ENCODE measurements around the gene GRM2.

GRM2 gene

DNA sequence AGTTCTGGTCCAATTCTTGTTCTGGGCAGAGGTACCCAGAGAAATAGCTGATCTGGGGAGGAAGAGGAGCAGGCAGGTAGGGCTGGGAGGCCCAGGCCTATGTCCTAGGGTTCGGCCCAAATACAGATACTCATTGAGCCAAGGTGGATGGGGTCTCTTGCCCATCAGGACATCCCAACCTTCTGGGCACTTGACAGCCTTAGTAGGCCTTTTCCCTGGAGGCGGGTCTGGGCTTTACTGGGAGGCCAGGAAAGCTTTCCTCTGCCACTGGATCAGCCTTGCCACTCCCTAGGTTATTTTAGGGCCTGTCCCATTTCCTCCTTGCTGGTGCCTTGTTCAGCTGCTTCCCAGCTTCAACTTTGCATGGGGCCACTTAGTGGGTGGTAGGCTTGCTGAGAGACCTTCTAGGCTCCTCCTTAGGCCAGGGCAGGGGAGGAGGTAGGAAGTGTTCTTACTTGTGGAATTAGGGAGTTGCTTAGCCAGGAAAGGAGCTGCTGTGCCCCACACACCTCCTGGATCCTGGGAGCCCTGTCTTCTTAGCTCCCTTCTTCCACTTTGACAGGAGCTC lies 26.1 kb upstream of the GRM2 start:
- DNase-seq: no peak

DNA sequence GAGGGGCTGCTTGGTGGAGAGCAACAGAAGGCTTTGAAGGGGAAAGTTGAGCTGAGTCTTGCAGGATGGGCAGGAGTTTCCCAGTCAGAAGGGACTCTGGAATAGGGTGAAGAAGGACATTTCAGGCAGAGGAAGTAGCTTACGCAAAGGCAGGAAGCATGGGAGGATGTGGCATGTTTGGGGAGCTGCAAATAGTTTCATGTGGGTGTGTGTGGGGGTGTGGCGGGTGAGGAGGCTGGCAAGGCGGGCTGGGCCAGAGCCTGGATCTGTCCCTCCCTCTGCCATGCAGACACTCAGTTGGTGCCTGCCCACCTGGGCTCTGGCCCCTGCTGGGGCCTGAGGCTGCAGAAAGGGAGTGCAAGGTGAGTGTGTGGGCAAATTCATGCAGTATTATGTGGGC lies 25.4 kb upstream of the GRM2 start:
- no peak for DNase-seq

DNA sequence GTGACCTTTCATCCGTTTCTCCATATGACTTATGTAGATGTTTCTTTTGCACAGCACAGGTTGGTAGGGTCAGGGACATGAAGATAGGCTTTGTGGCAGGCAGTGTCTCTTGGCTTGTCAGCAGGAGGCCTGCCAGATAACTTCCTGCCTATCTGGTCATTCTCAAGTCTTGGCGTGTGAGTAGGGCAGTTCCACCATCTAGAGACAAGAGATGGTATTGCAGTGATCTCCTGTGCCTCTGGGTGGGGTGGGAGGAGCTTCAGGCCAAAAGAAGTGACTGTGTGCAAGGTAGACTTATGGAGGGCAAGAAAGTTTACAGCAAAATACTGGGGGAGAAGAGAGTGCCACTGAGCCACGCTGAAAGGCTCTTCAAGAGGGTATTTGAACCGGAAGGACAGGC lies 24.8 kb upstream of the GRM2 start:
- DNase-seq: no peak

DNA sequence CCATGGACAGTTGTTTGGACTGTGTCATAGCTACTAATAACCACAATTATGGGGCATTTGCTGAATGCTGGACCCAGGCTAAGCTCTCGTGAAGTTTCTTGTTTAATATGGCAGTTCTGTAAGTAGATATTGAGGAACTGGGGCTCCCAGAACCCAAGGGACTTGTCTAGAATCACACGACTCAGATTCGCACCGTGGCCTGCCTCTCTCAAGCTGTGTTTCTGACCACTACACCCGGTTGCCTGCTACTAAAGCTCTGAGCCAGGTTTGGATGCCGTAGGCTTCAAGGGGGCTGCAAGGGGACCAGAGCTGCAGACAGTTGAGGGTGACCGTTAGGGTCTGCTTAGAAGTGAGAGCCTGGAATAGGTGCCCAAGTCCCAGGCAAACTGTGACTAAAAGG lies 24.3 kb upstream of the GRM2 start:
- no peak for DNase-seq

DNA sequence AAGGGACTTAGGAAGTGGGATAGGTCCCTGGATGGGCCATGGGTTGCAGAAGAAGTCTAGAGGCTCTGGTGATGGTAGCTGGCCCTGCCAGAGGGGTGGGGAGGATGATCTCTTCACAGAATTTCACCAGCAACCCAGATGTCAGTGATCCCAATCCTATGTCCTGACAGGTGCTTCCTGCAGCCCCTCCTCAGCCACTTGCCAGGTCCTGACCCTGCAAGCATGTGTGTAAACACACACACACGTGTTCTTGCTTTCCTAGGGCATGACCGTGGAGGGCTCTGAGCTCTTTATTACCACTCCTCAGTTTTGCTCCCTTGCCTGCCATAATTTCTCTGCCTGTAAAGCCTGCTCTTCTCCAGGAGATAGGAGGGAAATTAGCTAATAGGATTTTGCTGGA lies 23.3 kb upstream of the GRM2 start:
- no peak for DNase-seq

DNA sequence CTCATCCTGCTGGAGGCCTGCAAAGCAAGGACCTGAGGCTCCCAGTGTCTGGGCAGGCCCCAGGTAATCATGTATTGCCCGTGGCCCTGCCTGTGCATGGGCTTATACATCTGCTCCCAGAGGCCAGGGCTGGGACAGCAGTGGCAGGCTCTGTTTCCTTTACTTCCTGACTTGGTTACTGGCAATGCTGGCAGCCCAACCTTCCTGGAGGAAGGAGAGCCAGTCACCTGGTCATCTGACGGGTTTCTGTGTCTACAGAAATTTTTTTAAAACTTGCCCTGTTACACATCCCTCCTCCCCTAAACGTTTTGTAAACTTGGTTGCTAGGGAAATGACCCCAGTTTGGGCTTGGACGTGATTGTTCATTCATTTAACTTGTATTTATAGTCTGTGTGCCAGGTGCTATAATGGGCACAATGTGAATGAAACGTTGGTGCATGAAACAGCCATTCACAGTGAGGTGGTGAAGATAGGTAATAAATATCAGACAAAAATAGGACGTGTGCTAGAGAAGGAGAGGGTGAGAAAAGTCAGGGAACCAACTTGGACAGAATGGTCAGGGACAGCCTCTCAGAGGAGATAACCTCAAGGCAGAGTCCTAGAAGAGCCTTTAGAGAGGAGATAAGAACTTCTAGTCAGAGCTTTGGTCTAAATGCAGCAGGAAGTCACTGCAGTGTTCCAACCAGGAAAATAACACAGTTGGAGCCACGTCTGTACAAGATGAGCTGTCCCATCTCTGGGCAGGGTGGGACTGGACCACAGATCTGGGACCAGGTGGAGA lies 21.7 kb upstream of the GRM2 start:
- no peak for DNase-seq

DNA sequence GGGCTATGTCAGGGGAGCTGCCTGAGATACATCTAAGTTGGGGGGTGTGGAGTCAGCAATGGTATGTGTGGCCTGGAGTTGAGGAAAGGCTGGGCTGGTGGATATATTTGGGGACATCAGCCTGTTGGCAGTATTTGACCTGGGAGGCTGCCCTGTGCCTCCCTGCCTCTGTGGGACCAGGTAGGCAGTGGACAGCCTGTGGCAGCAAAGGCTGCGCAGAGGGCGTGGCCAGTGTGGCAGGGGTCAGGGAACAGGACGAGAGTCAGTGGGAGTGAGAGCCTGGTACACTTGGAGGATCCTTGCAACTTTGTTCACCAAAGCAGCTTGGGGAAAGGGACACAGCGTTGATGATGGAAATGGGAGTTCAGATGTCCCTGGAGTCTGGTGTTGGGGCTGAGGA lies 20.8 kb upstream of the GRM2 start:
- no peak for DNase-seq

DNA sequence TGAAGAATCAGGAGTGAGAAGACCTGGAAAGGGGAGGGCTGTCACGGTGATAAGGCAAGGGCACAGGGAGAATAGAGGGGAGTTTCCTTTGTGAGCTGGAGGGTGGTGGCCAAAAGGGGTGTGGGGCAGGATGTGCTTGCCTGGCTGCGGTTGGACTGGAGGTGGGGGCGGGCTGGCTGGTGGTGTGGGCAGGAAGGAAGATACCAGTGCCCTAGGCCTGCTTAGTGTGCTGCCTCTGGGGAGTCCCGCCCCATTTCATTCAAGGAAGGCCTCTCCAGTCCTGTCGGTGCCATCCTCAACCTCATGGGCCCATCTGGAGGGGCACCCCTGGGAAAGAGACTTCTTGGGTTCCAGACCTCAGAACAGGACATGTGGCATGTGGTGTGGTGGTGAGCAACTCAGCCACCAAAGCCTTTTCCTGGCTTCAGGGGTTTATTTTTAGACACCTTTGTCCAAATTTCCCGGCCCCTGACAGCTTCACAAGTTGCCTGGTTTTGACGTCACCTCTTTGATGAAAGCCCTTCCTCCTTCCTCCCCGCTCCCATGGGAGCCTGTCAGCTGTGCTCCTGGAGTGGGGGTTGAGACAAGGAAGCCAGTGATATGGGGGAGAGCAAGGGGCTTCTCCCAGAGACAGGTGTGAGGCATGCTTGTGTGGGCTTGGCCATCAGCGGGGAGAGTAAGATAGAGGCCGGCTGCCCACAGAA lies 20.2 kb upstream of the GRM2 start:
- DNase-seq: no peak

DNA sequence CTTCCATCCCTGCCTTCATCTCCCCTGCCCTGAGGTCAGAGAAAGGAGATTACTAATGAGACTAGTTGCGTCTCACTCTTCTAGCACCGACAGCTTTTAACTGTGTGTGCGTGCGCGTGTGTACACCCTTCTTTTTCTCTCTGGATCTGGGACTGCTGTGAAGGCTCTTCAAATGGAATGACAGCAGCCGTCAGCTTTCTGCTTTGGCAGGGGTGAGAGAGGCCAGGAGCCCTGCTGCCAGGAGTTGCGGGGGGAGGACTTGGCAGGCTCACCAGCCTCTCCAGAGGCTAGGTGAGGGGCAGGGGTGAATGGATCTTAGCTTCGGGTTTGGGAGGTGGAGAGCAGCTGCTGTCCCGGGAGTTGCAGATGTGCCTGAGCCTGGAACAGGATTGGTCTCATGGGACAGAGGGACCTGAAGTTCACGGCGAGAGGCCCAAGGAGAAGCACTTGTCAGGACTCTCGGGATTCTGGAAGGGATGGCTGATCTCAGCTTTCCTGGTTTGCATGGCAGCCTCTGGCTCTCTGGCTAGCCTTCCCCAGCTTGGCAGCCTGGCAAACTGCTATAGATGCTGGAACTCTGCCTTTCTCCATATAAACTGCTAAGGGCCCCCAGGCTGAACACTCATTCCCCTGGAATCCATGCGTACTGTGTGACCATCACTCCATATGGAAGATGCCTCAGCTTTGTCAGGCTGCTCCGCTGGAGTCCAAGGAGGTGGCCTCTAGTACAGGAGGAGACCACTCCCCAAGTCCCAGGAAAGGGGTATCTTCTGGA lies 19.2 kb upstream of the GRM2 start:
- DNase-seq: no peak

DNA sequence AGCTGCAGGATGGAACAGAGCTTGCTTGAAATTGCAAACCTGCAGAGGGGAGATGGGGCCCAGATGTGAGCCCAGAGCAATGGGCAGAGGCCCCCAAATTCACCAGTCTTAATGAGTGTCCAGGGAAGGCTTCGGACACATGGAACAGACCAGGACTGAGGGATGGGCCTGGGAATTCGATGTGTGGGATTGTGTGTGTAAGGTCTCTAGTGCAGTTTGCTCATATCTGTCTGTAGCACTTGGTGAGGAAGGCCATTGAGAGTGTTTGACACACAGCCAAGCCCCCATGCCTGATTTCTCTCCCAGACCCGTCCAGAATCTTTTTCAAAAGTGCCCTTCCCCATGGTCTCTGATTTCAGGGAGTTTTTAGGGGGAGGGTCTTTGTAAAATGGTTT lies 18.7 kb upstream of the GRM2 start:
- no peak for DNase-seq

DNA sequence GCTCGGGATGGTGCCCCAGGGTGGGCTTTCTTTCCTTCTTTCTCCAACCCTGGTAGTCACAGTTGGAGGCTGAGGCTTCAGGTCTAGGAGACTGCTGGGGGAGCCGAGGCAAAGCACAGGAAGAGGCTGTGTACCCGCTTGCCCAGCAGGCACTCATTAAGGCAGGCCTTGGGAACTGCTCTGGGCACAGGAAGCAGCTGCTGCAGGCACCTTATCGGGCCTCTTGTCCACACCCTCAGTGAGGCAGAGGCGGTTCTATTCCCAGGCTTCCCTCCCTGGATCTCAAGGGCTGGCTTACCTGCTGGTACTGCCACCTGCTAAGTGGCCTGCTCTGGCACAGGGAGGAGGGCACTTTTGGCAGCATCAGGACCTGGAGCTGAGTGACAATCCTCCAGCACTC lies 15.8 kb upstream of the GRM2 start:
- no peak for DNase-seq

DNA sequence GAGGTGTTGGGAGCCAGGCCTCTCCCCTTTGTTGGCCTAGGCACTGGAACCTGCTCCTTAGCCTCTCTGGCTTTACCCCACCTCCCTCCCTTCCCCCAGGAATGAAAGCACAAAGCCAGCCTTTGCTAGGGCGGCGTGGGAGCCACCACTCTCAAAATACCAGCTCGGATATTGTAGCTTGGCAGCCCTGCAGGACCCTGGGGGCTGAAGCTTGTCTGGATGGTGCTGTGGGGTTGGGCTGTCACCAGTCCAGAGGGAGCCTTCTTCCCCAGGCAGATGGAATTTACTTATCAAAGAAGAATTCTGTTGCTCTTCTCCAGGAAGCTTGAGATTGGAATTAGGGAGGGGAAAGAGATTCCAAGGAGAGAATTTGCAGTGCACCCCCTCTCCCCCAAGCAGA lies 14.9 kb upstream of the GRM2 start:
- DNase-seq: no peak

DNA sequence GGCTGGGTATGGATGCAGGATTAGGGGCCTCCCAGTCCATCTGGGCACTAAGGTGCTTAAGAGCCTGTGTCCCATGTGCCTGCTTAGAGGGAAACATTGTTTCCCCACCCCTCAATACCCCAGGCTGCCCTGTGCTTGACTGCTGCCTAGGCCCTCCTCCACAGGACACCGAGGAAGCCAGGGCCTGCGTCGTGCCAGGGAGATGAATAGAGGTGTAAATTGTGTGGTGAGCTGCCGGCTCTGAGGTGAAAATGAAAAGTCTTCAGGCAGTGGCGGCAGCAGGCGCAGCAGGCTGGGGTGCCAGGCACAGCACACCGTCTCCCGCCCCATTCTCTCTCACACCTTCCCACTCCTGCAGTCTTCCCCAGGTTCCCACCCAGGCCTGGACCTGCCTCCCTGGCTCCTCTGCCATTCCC lies 13.9 kb upstream of the GRM2 start:
- no peak for DNase-seq

DNA sequence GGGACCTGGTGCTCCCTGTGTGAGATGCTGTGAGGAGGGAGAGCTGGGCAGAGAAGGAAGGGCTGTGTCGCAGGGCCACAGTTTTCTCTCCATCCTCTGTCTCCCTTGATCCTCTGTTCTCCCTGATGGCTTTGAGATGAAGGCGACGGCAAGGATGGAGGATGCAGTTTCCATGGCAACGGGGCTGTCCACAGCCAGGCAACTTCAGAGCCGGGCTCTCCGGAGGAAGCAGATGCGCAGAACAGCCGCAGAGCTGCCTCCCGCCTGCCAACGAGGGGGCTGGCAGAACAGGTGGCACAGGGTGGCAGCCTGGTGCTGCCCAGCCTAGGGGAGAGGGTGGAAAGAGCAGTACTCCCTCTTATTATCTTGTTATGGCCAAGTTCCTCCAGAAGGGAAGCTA lies 9.9 kb upstream of the GRM2 start:
- no peak for DNase-seq

DNA sequence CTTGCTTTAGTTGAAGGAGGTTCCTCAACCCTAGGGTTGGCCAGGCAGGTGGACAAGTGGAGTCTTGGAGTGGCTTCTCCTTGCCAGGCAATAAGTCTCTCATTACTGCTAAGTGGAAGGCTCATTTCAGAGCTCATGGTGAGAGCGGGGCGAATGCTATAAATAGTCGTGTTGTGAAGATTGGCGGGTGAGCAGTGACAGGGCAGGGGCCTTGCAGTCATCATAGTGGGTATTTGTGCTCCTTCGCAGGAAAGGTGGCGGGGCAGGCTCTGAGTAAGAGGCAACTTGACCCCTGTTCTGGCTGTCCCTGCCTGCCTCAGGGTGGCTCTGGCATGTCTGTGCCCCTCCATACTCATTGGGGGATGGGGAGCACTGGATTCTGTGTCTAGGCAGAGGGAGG lies 8.7 kb upstream of the GRM2 start:
- DNase-seq: no peak

DNA sequence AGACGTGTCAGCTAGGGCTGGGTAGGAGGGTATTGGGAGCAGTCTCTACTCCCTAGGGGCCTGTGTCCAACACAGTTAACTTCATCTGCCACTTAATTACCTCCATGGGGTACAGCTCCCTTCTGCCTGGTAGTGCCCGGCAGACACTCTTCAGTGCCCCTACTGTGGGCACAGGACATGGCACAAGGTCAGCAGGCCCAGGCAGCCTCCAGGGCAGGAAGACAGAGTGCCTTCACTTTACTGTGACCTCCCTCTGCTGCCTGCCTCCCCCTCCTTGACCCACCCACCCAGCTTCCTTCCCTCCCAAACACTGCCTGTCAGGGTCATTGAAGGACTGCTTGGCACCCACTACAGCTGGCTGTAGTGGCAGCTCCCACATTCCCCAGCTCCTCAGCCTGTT lies 6.5 kb upstream of the GRM2 start:
- no peak for DNase-seq

DNA sequence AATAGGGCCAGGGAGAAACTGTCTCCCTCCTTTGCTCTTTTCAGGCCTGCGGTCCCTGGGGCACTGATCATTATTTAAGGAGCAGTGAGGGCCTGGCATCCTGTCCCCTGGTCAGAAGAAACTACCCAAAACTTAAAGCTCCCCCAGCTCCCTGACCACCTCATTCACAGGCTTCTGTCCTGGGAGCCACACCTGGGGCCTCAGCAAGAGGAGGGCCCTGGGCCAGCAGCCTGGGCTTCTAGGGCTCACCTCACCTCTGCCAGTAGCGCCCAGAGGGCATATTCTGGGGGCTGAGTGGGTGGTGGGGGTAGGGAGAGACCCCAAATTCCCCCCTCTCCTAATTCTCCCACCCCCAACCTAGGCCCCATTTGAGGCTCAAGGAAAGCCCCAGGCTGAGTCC lies 4.7 kb upstream of the GRM2 start:
- no peak for DNase-seq

DNA sequence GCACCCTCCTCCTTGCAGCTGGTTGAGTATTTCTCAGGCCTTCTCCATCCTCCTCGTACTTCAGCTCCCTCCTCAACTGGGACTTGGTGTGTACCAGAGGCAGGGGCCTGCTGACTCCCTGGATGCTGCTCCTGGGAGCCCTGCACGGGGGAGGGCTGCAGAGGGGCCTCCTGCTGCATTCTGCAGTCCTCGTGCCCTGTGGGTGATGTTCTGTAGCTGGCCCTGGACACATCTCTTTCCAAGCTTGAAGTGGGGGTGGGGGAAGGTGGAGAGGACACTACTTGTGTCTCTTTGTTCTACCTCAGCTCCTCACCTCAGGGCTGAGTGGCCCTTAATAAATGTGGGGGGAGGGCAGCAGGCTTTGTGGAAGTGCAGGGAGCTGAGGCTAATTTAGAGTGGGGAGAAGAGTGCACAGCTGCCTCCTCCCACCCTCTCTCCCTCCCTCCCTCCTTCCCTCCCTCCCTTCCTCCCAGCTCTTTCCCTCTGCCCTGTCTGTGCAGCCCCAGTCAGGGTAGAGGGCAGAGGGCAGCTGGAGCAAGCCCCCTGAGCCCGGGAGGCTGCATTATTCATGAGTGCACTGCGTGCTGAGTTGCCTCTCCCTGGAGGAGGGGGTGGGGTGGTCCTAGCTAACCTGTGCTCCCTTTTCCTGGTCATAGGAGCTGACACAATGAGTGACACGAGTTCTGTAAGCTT lies 3.7 kb upstream of the GRM2 start:
- no peak for DNase-seq

DNA sequence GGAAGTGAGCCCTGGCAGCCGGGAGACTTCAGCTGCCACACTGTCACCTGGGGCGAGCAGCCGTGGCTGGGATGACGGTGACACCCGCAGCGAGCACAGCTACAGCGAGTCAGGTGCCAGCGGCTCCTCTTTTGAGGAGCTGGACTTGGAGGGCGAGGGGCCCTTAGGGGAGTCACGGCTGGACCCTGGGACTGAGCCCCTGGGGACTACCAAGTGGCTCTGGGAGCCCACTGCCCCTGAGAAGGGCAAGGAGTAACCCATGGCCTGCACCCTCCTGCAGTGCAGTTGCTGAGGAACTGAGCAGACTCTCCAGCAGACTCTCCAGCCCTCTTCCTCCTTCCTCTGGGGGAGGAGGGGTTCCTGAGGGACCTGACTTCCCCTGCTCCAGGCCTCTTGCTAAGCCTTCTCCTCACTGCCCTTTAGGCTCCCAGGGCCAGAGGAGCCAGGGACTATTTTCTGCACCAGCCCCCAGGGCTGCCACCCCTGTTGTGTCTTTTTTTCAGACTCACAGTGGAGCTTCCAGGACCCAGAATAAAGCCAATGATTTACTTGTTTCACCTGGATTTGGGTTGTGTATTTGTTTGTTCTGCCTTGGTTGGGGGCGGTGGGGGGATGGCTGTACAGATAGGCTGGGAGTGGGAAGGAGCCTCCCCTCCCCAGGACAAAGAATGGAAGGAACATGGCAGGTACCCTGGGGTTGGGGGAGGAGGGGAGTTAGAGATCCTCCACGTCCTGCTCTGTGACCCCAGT lies 2.9 kb upstream of the GRM2 start:
- no peak for DNase-seq

DNA sequence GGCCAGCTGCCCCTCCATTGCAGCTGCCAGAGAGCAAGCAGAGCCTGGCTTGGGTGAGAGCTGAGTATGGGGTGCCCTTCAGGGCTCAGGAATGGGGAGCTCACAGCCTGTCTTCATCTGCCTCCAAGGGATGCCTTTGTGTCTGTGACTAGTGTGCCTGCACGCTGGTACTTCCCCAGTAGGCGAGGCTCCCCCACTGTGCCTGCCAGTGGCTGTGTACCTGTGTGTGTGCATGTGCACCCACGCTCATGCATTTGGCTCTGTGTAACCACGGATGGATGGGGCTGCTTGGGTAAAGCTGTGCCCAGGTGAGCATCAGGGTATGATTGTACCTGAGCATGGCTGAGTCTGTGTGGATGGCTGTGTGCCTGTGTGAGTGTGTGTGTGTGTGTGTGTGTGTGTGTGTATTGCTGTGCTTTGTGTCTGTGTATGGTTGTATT lies 2.3 kb upstream of the GRM2 start:
- no peak for DNase-seq

DNA sequence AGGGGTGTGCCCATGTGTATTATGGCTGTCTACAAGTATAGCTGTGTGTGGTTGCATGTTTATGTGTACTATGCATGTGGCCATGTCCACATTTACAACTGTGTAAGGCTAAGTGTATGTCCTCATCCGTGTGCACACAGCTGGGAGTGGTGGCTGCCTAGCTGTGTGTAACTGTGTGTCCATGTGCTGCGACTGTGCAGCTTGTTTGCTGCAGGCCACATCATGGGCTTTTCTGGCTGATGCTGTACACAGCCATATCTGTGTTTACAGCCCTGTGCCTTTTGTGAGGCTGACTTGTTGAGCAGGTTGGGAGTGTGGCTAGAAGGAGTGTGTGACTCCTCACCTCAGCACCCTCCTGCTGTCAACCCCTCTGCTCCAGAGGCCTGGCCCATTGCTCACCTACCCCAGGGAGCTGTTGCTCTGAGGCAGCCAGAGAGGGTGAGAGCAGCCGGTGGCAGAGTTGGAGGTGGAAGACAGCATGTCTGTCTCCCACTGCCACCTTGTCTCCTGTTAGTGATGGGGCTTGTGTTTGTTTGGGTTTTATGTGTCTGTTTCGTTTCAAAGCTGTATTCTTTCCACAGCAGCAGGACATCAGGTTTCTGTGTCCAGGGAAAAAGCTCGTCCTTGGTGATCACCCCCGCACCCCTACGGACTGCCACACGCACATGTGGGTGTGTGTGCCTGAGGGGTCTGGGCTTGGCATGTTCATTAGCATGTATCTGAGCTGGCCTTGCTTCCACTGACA lies 1.4 kb upstream of the GRM2 start:
- DNase-seq: no peak

Data from cortex of kidney (tissue), 1 donor.